Progenitor cell of endocrine pancreas (in vitro differentiated cells): ENCODE results near the gene PPT2. TPM values are rescaled to one million over a fixed set of nuclear protein-coding genes. Genes with fewer than 3 reads are reported as not detected.

ENCODE experiments used
- DNase-seq: peaks from one replicate; pipeline ENCODE4 v3.0.0; 2021; ENCODE audit warnings: low spot score; ENCODE audit not compliant: unreplicated experiment
- H3K27ac Mint-ChIP-seq: 2 replicates; pipeline ENCODE4 v1.8.0; 2021; ENCODE audit warnings: mild to moderate bottlenecking, moderate library complexity, mixed read lengths
- H3K27me3 Mint-ChIP-seq: 2 replicates; pipeline ENCODE4 v1.8.0; 2021; ENCODE audit warnings: mixed read lengths
- H3K36me3 Mint-ChIP-seq: 2 replicates; pipeline ENCODE4 v1.8.0; 2022; ENCODE audit warnings: mixed read lengths; ENCODE audit not compliant: insufficient read depth
- H3K4me1 Mint-ChIP-seq: 2 replicates; pipeline ENCODE4 v1.8.0; 2021; ENCODE audit warnings: low read depth, mixed read lengths
- H3K4me3 Mint-ChIP-seq: 2 replicates; pipeline ENCODE4 v1.8.0; 2021; ENCODE audit warnings: low read depth, mild to moderate bottlenecking, moderate library complexity, mixed read lengths
- H3K9me3 Mint-ChIP-seq: 2 replicates; pipeline ENCODE4 v1.8.0; 2021; ENCODE audit warnings: low read depth, mixed read lengths
- CTCF ChIP-seq: fragments of 200-600 bp; sonication (generic); IDR thresholded peaks from one replicate; pipeline ENCODE4 v1.5.0; 2021; ENCODE audit warnings: antibody characterized with exemption, mild to moderate bottlenecking; ENCODE audit not compliant: unreplicated experiment
- total RNA-seq: library from RNA; stranded (reverse); gene quantifications from 2 replicates; pipeline ENCODE4 v1.2.1, GENCODE V29; 2021

PPT2 gene
- total RNA-seq, 1 donor from 2014 or later: 80.8 TPM

DNA sequence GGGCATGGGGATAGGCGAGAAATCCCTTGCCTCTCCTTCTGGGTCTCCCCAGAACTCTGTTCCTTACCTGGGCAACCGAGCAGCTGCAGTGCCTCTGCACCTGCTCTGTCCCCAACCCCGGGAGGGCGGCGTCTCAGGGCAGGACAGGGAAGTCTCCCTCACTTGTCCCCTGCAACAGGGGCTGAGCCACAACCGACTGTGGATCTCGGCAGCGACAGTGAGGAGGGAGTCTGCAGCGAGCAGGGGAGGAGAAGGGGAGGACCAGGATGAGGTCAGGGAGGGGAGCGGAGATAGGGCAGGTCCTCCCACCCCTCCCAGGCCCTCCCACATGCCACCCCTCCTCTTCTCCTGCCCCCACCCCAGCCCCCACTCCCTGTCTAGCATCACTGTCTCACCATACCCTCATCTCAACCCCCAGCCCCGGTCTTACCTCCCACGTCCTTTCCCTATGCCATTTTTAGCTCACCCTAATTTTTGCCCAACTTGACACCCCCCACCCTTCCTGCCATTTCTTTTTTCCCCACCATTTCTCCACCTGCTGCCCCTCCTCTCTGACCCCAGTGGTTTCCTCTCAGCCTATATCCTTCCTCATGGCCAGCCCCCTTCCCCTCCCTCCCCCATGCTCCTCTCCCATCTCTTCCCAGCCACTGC lies 44.7 kb upstream of the PPT2 start, which contains the start of gene TNXB:
Gene TNXB (minus strand): TSS at position 225 of the 651 bp plus-strand sequence. CDS start 11,140 bp downstream, outside the sequence.
- H3K9me3 Mint-ChIP-seq: no peaks in the 10 kb centered on the region
- peaks cover 2% of the 10 kb centered on the region for H3K36me3 Mint-ChIP-seq
- peaks cover 24% of the 10 kb centered on the region for H3K27me3 Mint-ChIP-seq
- TF ChIP-seq CTCF: no peak
- peak within 1 kb of the TSS; percentile 76 for H3K27ac Mint-ChIP-seq
- H3K4me3 Mint-ChIP-seq: no peak within 1 kb of the TSS
- H3K4me1 Mint-ChIP-seq: peaks cover 14% of the 10 kb centered on the region
- no peak for DNase-seq

DNA sequence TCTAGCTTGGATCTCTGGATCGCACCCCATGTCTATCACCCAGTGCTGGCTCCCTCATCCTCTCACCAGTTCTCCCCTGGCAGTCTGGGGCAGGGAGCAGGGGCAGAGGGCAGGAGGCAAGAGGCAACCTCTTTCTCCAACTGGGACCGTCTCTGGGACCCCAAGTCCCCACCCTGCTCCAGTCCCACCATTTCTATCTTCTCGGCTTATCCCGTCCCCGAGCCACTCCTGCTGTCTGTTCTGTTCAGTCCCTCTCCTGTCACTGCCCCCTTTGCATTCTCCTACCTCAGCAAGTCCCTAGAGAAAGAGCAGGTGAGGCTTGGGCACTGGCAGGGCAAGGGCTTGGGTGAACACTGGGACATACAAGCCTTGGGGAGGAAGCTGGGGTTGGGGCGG lies 44.2 kb upstream of the PPT2 start:
- Mint-ChIP-seq H3K4me3 (no peak overlapping the region), H3K27me3 (peaks cover 23% of the 10 kb centered on the region), H3K36me3 (peaks cover 4% of the 10 kb centered on the region), H3K27ac (no peak overlapping the region), H3K9me3 (no peaks in the 10 kb centered on the region), H3K4me1 (peaks cover 14% of the 10 kb centered on the region)
- TF ChIP-seq CTCF: no peak
- DNase-seq: no peak

GRCh38 chr6:32110632-32111031 lies 43.3 kb upstream of the PPT2 start:
- no peak for DNase-seq
- peaks cover 6% of the 10 kb centered on the region for H3K36me3 Mint-ChIP-seq

GRCh38 chr6:32111424-32112066 lies 42.4 kb upstream of the PPT2 start:
- TF ChIP-seq CTCF: no peak
- Mint-ChIP-seq H3K9me3 (no peaks in the 10 kb centered on the region), H3K4me1 (peaks cover 14% of the 10 kb centered on the region), H3K4me3 (no peak overlapping the region), H3K36me3 (peaks cover 9% of the 10 kb centered on the region), H3K27me3 (peaks cover 23% of the 10 kb centered on the region), H3K27ac (no peak overlapping the region)
- no peak for DNase-seq

More at GRCh38 chr6:32110632-32111031, 43.3 kb upstream of the PPT2 start:
- H3K27me3 Mint-ChIP-seq: peaks cover 23% of the 10 kb centered on the region
- no peak overlapping the region for H3K4me3 Mint-ChIP-seq
- peaks cover 14% of the 10 kb centered on the region for H3K4me1 Mint-ChIP-seq
- TF ChIP-seq CTCF: no peak
- peak overlapping the region; percentile 16 for H3K27ac Mint-ChIP-seq
- no peaks in the 10 kb centered on the region for H3K9me3 Mint-ChIP-seq

GRCh38 chr6:32112431-32112980 lies 41.4 kb upstream of the PPT2 start:
- H3K9me3 Mint-ChIP-seq: no peaks in the 10 kb centered on the region
- no peak overlapping the region for H3K27ac Mint-ChIP-seq
- peaks cover 21% of the 10 kb centered on the region for H3K27me3 Mint-ChIP-seq
- TF ChIP-seq CTCF: no peak
- no peak overlapping the region for H3K4me3 Mint-ChIP-seq
- DNase-seq: no peak
- H3K4me1 Mint-ChIP-seq: peaks cover 14% of the 10 kb centered on the region
- H3K36me3 Mint-ChIP-seq: peaks cover 11% of the 10 kb centered on the region
